Measurements from ENCODE around the gene IFI27L2. TPM values are rescaled to one million over a fixed set of nuclear protein-coding genes. Genes with fewer than 3 reads are reported as not detected.

The IFI27L2 gene
- total RNA-seq, 1 experiment from 2014 or later = 28.6 TPM

- Histone ChIP-seq H3K23ac (ENCODE audit: insufficient read length, low read depth, low read length) (no peak within 1 kb of the TSS), H3K9me3 (ENCODE audit: control insufficient read depth, low read depth, low read length) (no peaks in the 10 kb centered on the region), H4K8ac (replicated peaks; ENCODE audit: insufficient read length, low read depth, low read length) (no peak within 1 kb of the TSS), H3K27ac (ENCODE audit: insufficient read length, low read depth, low read length) (no peak within 1 kb of the TSS), H2BK20ac (ENCODE audit: low read depth, low read length, poor library complexity, severe bottlenecking) (no peak within 1 kb of the TSS), H2AFZ (ENCODE audit: low read length) (peak within 1 kb of the TSS; percentile 52), H3K4me2 (ENCODE audit: insufficient read depth, insufficient read length, low read length) (peak within 1 kb of the TSS; percentile 92), H3T11ph (ENCODE audit: low read length) (no peak within 1 kb of the TSS), H3K23me2 (ENCODE audit: insufficient read length, low read depth, low read length, poor library complexity, severe bottlenecking) (peaks cover 8% of the 10 kb centered on the region), H3K14ac (ENCODE audit: insufficient read depth, low read length) (peak within 1 kb of the TSS; percentile 44), H3K79me2 (ENCODE audit: insufficient read depth, low read length) (peaks cover 36% of the 10 kb centered on the region), H3K9ac (ENCODE audit: extremely low read depth, insufficient read length, low read length) (peak within 1 kb of the TSS; percentile 57), H4K91ac (ENCODE audit: insufficient read length, low read depth, low read length) (no peak within 1 kb of the TSS), H3K27me3 (ENCODE audit: insufficient read depth, low read length) (no peaks in the 10 kb centered on the region), H4K20me1 (ENCODE audit: control insufficient read depth, insufficient read depth, insufficient read length) (peaks cover 4% of the 10 kb centered on the region), H2BK15ac (ENCODE audit: low read depth, low read length) (no peak within 1 kb of the TSS), H2BK12ac (ENCODE audit: insufficient read length, low read depth, low read length) (no peak within 1 kb of the TSS), H2BK120ac (ENCODE audit: low read depth, low read length, poor library complexity, severe bottlenecking) (no peak within 1 kb of the TSS), H3K18ac (ENCODE audit: insufficient read length, low read depth, low read length) (no peak within 1 kb of the TSS), H3K56ac (ENCODE audit: insufficient read length, low read depth, low read length) (no peak within 1 kb of the TSS), H4K5ac (ENCODE audit: insufficient read length, low read depth, low read length) (no peak within 1 kb of the TSS), H3K79me1 (ENCODE audit: insufficient read depth, low read depth, low read length, poor library complexity, severe bottlenecking) (peaks cover 4% of the 10 kb centered on the region), H2BK5ac (ENCODE audit: insufficient read length, low read length) (no peak within 1 kb of the TSS), H2AK5ac (ENCODE audit: insufficient read length, low read length) (no peak within 1 kb of the TSS), H3K4ac (ENCODE audit: low read depth, low read length) (no peak within 1 kb of the TSS), H3K4me1 (ENCODE audit: insufficient read depth, low read length) (peaks cover 2% of the 10 kb centered on the region)
- Mint-ChIP-seq H3K4me3 (peak within 1 kb of the TSS; percentile 99 to 100), H3K4me1 (peaks cover 30 to 33% of the 10 kb centered on the region in 2 experiments), H3K27ac (peak within 1 kb of the TSS; percentile 86 to 97 (median 96)), H3K9me3 (no peaks in the 10 kb centered on the region; a peak in 1 of 5 replicates), H3K27me3 (ENCODE audit: low read depth) (no peaks in the 10 kb centered on the region), H3K36me3 (ENCODE audit: insufficient read depth in 1 of 3, low read depth in 3 of 3) (peaks cover 30 to 31% (median 30%) of the 10 kb centered on the region in 3 experiments)
- DNase-seq = peak; percentile 96
- no peak for TF ChIP-seq CTCF (conservative IDR thresholded peaks at IDR 0.05)
- no CpG with 5 or more reads among the region's 77 CpGs for WGBS (ENCODE audit: extremely low coverage, insufficient read length, low lambda C conversion rate)
Observed at GRCh38 chr14:94080621-94081385, 48.6 kb downstream of the IFI27L2 start, which contains the start of the genes DDX24 and IFI27L1. DDX24 (minus strand) TSS chr14:94081202; CDS start chr14:94079742, 1,460 bp downstream. IFI27L1 (plus strand) TSS chr14:94081310; CDS start chr14:94096938, 15,628 bp downstream.
